GM18526 (cell line): ENCODE measurements around the gene PDZD2.

Experiments used
- POLR2A ChIP-seq: IDR thresholded peaks from 3 replicates; pipeline ENCODE4 v1.6.1; 2011; ENCODE audit not compliant: insufficient read length; ENCODE audit errors: extremely low read depth

PDZD2 gene

DNA sequence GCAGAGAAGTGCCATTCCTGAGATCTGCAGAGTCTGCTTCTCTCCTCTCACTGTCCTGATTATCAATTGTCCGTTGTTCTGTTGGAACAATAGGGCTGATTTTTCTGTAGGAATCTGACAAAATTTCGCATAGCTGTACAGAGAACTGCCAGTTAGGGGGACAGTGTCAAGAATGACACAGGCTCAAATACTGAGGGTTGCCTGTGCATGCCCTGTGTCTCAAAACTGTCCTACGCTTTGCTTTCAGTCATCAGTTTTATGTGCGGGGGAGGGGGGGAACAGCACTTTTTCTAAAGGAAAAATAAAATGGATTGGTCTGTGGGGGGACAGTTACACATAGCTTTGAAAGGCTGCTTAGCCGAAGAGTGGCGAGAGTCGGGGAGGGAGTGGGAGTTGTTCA is 248.6 kb downstream of the PDZD2 start:
- no peak for TF ChIP-seq POLR2A

- TF ChIP-seq POLR2A = no peak
Measured at GRCh38 chr5:31888564-31888963, 249.6 kb downstream of the PDZD2 start.

DNA sequence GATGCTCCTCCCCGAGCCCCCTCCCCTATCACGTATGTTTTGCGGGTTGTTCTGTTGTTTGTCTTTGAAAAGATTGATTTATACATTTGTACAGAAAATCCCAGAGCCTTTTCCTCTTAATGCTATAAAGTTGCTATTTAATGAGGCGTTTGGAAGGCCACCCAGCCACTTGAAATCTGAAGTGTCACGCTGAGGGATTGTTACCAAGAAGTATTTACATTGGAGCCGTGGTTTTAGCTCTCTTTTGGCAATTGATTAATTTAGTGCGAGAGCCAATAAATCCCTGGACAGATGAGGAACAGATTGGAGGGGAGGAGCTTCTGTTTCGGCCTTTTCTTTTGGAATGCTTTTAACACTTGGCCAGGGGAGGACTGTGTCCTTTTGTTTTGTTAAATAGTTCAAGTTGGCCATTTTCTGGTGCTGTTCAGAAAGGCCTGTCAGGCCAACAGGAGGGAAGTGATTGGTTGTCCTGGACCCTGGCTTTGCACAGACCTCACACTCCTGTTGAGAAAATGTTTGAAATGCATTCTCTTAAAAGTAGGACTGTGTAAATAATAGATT is 250.2 kb downstream of the PDZD2 start:
- TF ChIP-seq POLR2A = no peak

- no peak for TF ChIP-seq POLR2A
Measured at GRCh38 chr5:31890046-31890445, 251.1 kb downstream of the PDZD2 start.

- TF ChIP-seq POLR2A = no peak
Measured at GRCh38 chr5:31894141-31894540, 255.2 kb downstream of the PDZD2 start.

DNA sequence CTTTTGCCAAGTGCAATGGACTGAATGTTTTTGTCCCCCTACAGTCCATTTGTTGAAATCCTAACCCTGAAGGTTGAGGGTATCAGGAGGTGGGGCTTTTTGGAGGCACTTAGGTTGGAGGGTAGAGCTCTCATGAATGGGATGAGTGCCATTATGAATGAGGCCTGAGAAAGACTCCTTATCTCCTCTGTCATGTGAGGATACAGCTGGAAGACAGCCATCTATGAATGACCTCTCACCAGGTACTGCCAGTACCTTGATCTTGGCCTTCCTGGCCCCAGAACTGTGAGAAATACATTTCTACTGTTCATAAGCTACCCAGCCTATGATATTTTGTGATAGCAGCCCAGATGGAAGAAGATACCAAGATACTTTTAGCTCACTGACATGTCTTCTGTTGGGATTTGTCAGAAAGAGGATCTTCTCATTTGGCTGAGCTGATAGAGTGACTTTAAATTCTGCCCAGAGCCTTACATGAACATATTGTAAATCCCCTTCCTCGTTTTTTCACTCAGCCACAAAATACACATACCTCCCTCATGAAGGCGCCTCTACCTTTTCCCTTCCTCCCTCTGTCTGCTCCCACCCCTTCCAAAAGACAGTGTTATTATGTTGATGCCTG is 256.4 kb downstream of the PDZD2 start:
- no peak for TF ChIP-seq POLR2A

DNA sequence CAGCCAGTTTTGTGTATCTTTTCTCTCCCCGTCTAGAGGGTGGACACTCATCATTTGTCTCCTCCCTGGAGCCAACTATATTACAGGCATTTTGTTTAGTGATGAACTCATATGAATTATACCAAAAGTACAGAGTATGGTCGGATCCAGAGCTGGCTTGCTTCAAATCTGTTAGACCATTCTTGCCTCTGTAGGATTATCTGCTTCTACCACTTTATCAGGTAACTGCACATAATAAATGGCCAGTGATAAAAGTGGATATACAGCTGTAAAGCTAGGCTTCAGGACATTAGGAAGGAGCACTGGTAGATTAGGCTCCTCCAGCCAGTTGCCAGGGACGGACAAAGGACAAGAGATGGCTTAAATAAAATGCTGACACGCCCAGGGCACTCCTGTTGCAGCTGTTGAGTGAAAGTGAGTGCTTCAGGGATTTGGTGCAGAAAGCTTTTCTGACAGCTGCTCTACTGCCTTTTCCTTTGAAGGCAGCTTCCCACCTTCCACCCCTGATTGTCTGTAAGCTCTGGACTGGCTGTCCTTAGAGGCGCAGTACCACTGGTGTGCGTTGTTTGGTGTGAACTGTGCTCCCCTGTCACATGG is 259.2 kb downstream of the PDZD2 start:
- TF ChIP-seq POLR2A = no peak

DNA sequence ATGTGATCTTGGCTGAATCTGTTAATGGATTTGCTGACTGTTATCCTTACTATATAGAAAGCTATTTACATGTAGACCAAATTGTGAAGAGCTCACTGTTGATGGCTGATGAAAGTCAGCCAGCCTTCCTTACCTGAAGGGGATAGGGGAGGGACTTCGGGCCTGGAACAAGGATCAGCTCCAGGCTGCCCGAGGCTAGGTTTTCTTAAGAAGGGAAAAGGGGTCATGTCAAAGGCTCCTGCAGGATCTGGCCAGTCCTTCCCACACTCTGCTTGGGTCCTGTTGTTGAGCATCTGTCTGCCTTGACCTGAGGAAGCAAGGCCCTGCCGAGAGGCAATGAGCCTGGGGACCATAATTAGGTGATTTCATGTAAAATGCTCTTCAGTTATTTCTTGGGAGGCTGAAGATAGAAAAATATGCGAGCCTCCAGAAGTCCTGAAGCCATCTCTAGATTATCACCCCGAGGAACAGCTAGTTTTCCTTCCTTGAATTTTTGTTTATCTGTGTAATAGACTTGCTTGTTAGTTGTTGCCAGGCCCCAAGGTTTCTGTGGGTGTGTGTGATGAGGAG is 261.4 kb downstream of the PDZD2 start:
- no peak for TF ChIP-seq POLR2A

DNA sequence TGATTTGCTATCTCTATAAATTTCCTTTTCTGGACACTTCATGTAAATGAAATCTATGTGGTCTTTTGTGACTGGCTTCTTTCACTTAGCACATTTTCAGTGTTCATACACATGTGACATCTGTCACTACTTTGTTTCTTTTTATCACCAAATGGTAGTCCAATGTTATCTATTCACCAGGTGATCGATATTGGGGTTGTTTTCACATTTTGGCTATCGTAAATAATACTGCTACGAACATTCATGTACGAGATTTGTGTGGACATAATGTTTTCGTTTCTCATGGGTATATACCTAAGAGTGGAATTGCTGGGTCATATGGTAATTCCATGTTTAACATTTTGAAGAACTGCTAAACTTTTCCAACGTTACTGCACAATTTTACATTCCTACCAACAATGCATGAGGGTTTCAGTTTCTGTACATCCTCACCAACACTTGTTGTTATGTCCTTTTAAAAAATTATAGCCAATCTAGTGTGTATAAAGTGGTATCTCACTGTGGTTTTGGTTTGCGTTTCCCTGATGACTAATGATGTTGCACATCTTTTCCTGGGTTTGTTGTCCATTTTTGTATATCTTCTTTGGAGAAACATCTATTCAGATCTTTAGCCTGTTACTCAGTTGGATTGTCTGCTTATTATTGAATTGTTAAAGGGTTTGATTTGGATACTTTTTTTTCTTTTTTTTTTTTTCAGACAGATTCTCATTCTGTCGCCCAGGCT is 263.0 kb downstream of the PDZD2 start:
- TF ChIP-seq POLR2A = no peak

GRCh38 chr5:31908396-31908795 is 269.5 kb downstream of the PDZD2 start:
- no peak for TF ChIP-seq POLR2A

DNA sequence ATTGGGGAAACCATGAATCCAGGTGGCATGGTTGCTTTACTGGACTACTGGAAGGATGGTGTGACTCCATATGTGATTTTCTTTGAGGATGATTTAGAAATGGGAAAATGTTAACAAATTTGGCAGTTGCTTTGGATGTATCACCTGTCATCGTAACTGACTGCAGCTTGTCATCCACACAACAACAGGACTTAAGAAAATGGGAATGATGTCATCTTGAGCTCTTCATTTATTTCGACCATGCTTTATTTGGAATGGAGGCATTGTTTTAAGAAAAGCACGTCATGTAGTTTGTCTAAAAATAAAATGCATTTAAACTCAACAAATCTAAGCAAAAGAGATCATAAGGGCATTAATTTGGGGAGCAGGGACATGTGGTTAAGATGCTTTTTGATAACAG is 270.1 kb downstream of the PDZD2 start:
- no peak for TF ChIP-seq POLR2A

GRCh38 chr5:31911291-31912265 is 272.6 kb downstream of the PDZD2 start:
- no peak for TF ChIP-seq POLR2A

DNA sequence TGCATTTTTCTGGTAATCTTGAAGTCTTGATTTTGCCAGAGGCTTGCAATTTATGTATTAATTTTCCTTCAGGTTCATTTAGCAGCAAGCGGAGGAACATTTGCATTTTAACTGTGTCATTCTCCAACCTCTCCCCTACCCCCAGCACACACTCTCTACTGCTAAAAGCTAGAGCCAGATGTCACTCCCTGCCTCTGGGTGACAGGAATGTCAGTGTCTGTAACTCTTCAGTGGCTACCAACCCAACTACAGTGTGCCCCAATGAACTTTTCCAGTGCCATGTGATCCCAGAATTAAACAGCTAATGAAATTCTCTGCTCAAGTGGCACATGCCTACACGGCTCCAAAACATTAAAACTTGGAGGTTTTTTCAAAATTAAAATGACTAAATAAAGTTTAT is 274.9 kb downstream of the PDZD2 start:
- TF ChIP-seq POLR2A = no peak

- no peak for TF ChIP-seq POLR2A
Measured at GRCh38 chr5:31916327-31916726, 277.4 kb downstream of the PDZD2 start.

- TF ChIP-seq POLR2A = no peak
Measured at GRCh38 chr5:31918739-31919138, 279.8 kb downstream of the PDZD2 start.

DNA sequence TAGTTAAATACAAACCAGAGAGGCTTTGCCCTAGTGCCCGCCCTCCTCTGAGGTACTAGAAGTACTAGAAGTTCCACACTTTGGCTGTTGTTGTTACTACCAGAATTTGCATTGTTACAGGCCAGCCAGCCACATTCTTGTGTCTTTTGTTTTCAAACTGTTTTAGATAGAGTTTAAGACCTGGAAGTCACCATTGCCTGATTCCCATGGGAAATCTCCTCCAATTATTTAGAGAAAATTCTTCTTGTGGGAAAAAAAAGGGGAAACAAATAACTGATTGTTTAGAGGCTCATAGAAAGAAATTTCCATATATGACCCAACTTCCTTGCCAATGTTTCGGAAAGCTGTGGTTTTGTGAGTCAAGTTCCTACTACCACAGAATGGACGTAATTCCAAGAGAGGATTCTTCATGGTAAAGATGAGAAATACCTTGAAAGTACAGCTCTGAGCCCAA is 282.9 kb downstream of the PDZD2 start:
- no peak for TF ChIP-seq POLR2A
